ENCODE results near the gene ANAPC13. TPM values are rescaled to one million over a fixed set of nuclear protein-coding genes. Genes with fewer than 3 reads are reported as not detected.

The ANAPC13 gene
- total RNA-seq, 1 donor from 2014 or later = 70.0 TPM

DNA sequence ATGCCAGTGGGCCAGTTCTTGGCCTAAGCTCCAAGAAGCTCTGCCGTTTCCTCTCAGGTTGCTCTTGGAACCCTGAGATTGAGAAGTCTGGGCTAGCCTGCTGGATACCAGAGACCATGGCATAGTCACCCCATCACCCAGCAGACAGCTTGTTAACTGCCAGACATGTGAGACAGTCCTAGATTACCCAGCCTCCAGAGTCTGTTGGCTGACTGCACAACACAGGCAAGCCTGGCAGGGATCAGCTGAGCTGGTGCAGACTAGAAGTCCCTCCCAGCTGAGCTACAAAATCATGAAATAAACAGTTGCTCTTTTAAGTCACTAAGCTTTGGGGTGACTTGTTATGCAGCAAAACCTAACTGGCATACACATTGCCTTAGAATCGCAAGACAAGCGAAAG lies 5.2 kb downstream of the ANAPC13 start:
- TF ChIP-seq, protein P1, sequence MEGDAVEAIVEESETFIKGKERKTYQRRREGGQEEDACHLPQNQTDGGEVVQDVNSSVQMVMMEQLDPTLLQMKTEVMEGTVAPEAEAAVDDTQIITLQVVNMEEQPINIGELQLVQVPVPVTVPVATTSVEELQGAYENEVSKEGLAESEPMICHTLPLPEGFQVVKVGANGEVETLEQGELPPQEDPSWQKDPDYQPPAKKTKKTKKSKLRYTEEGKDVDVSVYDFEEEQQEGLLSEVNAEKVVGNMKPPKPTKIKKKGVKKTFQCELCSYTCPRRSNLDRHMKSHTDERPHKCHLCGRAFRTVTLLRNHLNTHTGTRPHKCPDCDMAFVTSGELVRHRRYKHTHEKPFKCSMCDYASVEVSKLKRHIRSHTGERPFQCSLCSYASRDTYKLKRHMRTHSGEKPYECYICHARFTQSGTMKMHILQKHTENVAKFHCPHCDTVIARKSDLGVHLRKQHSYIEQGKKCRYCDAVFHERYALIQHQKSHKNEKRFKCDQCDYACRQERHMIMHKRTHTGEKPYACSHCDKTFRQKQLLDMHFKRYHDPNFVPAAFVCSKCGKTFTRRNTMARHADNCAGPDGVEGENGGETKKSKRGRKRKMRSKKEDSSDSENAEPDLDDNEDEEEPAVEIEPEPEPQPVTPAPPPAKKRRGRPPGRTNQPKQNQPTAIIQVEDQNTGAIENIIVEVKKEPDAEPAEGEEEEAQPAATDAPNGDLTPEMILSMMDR (IDR thresholded peaks at IDR 0.05; ENCODE audit: partially characterized antibody, unreplicated experiment) = no peak
- no peaks in the 10 kb centered on the region for H3K36me3 Mint-ChIP-seq (ENCODE audit: unreplicated experiment)
- peaks cover 5% of the 10 kb centered on the region for H3K9me3 Mint-ChIP-seq (ENCODE audit: unreplicated experiment)
- peaks cover under 1% of the 10 kb centered on the region for H3K27me3 Mint-ChIP-seq (ENCODE audit: unreplicated experiment)
- DNase-seq = no peak
- no peak overlapping the region for H3K4me3 Mint-ChIP-seq (ENCODE audit: unreplicated experiment)
- H3K4me1 Mint-ChIP-seq (ENCODE audit: low read depth, unreplicated experiment) = peaks cover 7% of the 10 kb centered on the region
- no peak overlapping the region for H3K27ac Mint-ChIP-seq (ENCODE audit: unreplicated experiment)

DNA sequence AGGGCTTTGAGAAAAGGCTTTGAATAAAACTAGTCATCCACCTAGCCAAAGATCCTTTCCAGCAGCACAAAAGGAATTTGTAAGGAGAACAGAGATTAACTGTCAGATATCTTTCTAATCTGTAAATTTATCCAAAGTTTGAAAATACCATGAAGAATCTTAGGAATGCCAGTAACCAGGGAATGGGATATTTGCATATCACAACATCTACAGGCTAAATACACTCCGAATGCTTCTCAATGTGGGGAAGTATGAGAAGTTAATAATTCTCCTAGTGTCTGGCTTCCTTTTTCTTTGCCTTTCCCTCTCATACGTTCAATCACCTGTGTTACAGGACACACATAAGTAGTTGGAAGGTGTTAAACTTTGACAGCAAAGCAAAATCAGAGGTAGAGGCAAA lies 7.8 kb downstream of the ANAPC13 start:
- Mint-ChIP-seq H3K9me3 (ENCODE audit: unreplicated experiment) (no peaks in the 10 kb centered on the region), H3K36me3 (ENCODE audit: unreplicated experiment) (no peaks in the 10 kb centered on the region), H3K4me3 (ENCODE audit: unreplicated experiment) (no peak overlapping the region), H3K4me1 (ENCODE audit: low read depth, unreplicated experiment) (no peaks in the 10 kb centered on the region), H3K27me3 (ENCODE audit: unreplicated experiment) (peaks cover 2% of the 10 kb centered on the region), H3K27ac (ENCODE audit: unreplicated experiment) (no peak overlapping the region)
- DNase-seq = no peak
- TF ChIP-seq, protein P1 (IDR thresholded peaks at IDR 0.05; ENCODE audit: partially characterized antibody, unreplicated experiment) = no peak

DNA sequence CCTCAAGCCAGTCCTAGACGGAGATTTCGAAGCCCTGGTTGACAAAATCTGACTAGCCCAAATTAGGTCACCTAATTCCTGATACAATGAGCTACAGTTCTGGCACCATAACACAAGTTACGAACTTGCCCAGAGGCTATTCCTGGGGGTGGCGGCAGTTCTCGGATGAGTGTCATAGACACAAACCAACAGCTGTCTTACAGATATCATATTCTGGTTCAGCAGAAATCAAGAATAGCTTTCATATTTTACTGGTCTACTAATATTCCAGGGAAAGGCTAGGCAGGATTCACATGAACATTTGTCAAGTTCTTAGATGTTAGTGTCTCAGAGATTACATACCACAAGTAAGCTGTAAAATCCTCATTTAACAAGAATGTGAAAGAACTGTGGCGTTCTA lies 8.8 kb downstream of the ANAPC13 start:
- TF ChIP-seq, protein P1 (IDR thresholded peaks at IDR 0.05; ENCODE audit: partially characterized antibody, unreplicated experiment) = no peak
- Mint-ChIP-seq H3K4me1 (ENCODE audit: low read depth, unreplicated experiment) (no peaks in the 10 kb centered on the region), H3K9me3 (ENCODE audit: unreplicated experiment) (no peaks in the 10 kb centered on the region), H3K36me3 (ENCODE audit: unreplicated experiment) (no peaks in the 10 kb centered on the region), H3K27ac (ENCODE audit: unreplicated experiment) (no peak overlapping the region), H3K4me3 (ENCODE audit: unreplicated experiment) (no peak overlapping the region), H3K27me3 (ENCODE audit: unreplicated experiment) (peaks cover 2% of the 10 kb centered on the region)
- no peak for DNase-seq

DNA sequence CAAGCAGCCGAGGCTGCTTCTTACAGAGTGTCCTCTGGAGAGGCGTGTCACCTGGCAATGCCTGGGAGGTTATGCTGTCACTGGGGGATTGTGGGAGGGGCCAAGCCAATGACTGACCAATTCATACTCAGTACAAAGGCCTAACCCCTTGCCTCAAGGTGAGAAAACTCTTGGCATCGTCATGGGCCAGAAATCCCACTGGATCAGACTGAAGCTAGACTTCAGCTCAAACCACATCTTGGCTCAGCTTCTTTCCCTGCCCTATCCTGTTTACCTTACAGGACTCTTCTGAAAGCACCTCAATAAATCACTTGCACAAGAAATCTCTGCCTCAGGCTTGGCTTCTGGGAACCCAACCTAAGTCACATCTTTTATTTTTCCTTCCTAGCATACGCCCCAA lies 9.5 kb downstream of the ANAPC13 start:
- Mint-ChIP-seq H3K4me3 (ENCODE audit: unreplicated experiment) (no peak overlapping the region), H3K4me1 (ENCODE audit: low read depth, unreplicated experiment) (no peaks in the 10 kb centered on the region), H3K9me3 (ENCODE audit: unreplicated experiment) (no peaks in the 10 kb centered on the region), H3K36me3 (ENCODE audit: unreplicated experiment) (no peaks in the 10 kb centered on the region), H3K27ac (ENCODE audit: unreplicated experiment) (no peak overlapping the region), H3K27me3 (ENCODE audit: unreplicated experiment) (peaks cover 2% of the 10 kb centered on the region)
- TF ChIP-seq, protein P1 (IDR thresholded peaks at IDR 0.05; ENCODE audit: partially characterized antibody, unreplicated experiment) = no peak
- DNase-seq = no peak

DNA sequence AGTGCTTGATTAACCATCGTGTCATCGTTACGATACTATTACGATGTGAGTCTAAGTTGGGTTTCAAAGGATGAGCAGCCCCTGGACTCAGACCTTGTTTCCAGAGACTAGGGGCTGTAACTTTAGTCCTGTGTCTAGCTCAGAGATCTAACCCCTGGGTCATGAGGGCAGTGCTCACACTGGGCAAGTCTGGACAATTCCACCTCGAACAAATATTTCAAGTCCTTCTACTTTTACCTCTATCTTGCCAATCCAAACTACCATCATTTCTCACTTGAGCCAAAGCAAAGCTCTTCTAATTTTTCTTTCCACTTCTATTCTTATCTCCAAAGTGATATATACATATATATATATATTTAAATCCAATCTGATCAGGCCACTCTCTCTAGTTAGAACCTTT lies 10.8 kb downstream of the ANAPC13 start:
- no peak overlapping the region for H3K4me3 Mint-ChIP-seq (ENCODE audit: unreplicated experiment)
- H3K27me3 Mint-ChIP-seq (ENCODE audit: unreplicated experiment) = peaks cover 2% of the 10 kb centered on the region
- no peak overlapping the region for H3K27ac Mint-ChIP-seq (ENCODE audit: unreplicated experiment)
- H3K9me3 Mint-ChIP-seq (ENCODE audit: unreplicated experiment) = no peaks in the 10 kb centered on the region
- no peak for DNase-seq
- TF ChIP-seq, protein P1 (IDR thresholded peaks at IDR 0.05; ENCODE audit: partially characterized antibody, unreplicated experiment) = no peak
- no peaks in the 10 kb centered on the region for H3K36me3 Mint-ChIP-seq (ENCODE audit: unreplicated experiment)
- no peaks in the 10 kb centered on the region for H3K4me1 Mint-ChIP-seq (ENCODE audit: low read depth, unreplicated experiment)

All from glutamatergic neuron (in vitro differentiated cells).